Panc1 (cell line): ENCODE measurements around the gene CRKL. TPM values are rescaled to one million over a fixed set of nuclear protein-coding genes. Genes with fewer than 3 reads are reported as not detected.

Source experiments
- ATAC-seq: fragments of 200-7000 bp; cut with Tn5 transposase; 2 replicates; pipeline ENCODE4 v1.9.1; 2020; ENCODE audit warnings: mild to moderate bottlenecking, moderate library complexity
- BruUV-seq: library from RNA; stranded (reverse); fragments of 400-500 nt; replicated peaks from 2 replicates; lab custom pipeline; 2021; lab: Mats Ljungman, UMichigan
- CTCF ChIA-PET: fragments of 300-600 bp; sonication (Branson Sonifier 250); formaldehyde crosslinking; loops from one replicate; lab custom pipeline; 2022; ENCODE audit warnings: antibody characterized with exemption; lab: Charles Lee
- POLR2A ChIA-PET: fragments of 300-600 bp; sonication (Branson Sonifier 250); formaldehyde crosslinking; loops from one replicate; lab custom pipeline; 2022; ENCODE audit warnings: antibody characterized with exemption; lab: Charles Lee
- DNase-seq: peaks from one replicate; pipeline ENCODE4 v3.0.0-alpha.2; 2010; ENCODE audit warnings: low read depth, low spot score
- H3K27ac ChIP-seq: 2 replicates; pipeline ENCODE4 v1.5.1; 2011; ENCODE audit warnings: mild to moderate bottlenecking, low read length, inconsistent platforms
- H3K27me3 ChIP-seq: fragments of 200-500 bp; sonication (Bioruptor generic); 2 replicates; pipeline ENCODE4 v1.6.0; 2014; ENCODE audit warnings: low read length, inconsistent platforms; ENCODE audit not compliant: control insufficient read depth, insufficient read depth
- H3K36me3 ChIP-seq: fragments of 200-500 bp; sonication (Bioruptor generic); 2 replicates; pipeline ENCODE4 v1.5.1; 2014; ENCODE audit warnings: inconsistent platforms, mild to moderate bottlenecking, low read length, moderate library complexity; ENCODE audit not compliant: control insufficient read depth, insufficient read depth
- H3K4me1 ChIP-seq: 2 replicates; pipeline ENCODE4 v1.5.1; 2011; ENCODE audit warnings: inconsistent platforms, mild to moderate bottlenecking, low read length, moderate library complexity; ENCODE audit not compliant: control insufficient read depth, insufficient read depth
- H3K4me3 ChIP-seq, 2 experiments: 2 replicates each; pipeline ENCODE4 v1.5.1; 2011 to 2012; ENCODE audit warnings: low read depth in 2 of 2, low read length in 2 of 2, mild to moderate bottlenecking in 2 of 2, inconsistent platforms in 1 of 2, moderate library complexity in 1 of 2
- H3K9me3 ChIP-seq: fragments of 200-500 bp; sonication (Bioruptor generic); 2 replicates; pipeline ENCODE4 v1.5.1; 2014; ENCODE audit warnings: low read depth, mild to moderate bottlenecking, inconsistent platforms, low read length, moderate library complexity; ENCODE audit not compliant: control insufficient read depth, insufficient read depth
- CTCF ChIP-seq: fragments of 450-650 bp; IDR thresholded peaks from 2 replicates; pipeline ENCODE4 v1.5.1; 2017; ENCODE audit warnings: mild to moderate bottlenecking
- POLR2AphosphoS5 ChIP-seq: IDR thresholded peaks from 2 replicates; pipeline ENCODE4 v1.6.1; 2012; ENCODE audit warnings: mild to moderate bottlenecking, low read depth, low read length, moderate library complexity
- REST ChIP-seq, 2 experiments: IDR thresholded peaks; 2 replicates each; pipeline ENCODE4 v1.6.1; 2011 to 2012; ENCODE audit warnings: low read depth in 2 of 2, control low read depth in 1 of 2, low read length in 1 of 2, mild to moderate bottlenecking in 1 of 2, moderate library complexity in 1 of 2; ENCODE audit not compliant: insufficient read depth in 1 of 2
- SIN3A ChIP-seq: IDR thresholded peaks from 2 replicates; pipeline ENCODE4 v1.6.1; 2012; ENCODE audit warnings: low read depth, mild to moderate bottlenecking, low read length, moderate library complexity, borderline replicate concordance; ENCODE audit not compliant: insufficient read depth
- in situ Hi-C: cut with HindIII; loops from 2 replicates; pipeline ENCODE4 v1.10.0; 2016; ENCODE audit warnings: low sequenced_read_pairs, low pct_unique_long_range_greater_than_20kb
- intact Hi-C: fragments of 100-400 bp; cut with micrococcal nuclease; formaldehyde crosslinking; loops from one replicate; pipeline ENCODE4 v1.10.0; 2022; ENCODE audit not compliant: unreplicated experiment
- total RNA-seq: library from RNA; stranded (reverse); gene quantifications from one replicate; pipeline ENCODE4 v1.2.1, GENCODE V29; 2021; ENCODE audit not compliant: unreplicated experiment

The CRKL gene
- total RNA-seq, 1 experiment from 2014 or later, result 59.4 TPM

- TF ChIP-seq POLR2AphosphoS5 (no peak; the same call in 1 of the 2 replicates), CTCF (peak; percentile 60)
- ChIA-PET CTCF (interaction anchor here (0.6 kb wide), 1 partner anchor 71 kb away, joined by 3 read pairs; no protein-coding TSS in a partner anchor), POLR2A (interaction anchor here (0.6 kb wide), 1 partner anchor 199 kb away, joined by 5 read pairs; no protein-coding TSS in a partner anchor)
- Histone ChIP-seq H3K27ac (peak overlapping the region; percentile 90), H3K9me3 (no peaks in the 10 kb centered on the region), H3K36me3 (no peaks in the 10 kb centered on the region; the same call in none of the 2 replicates), H3K4me1 (peaks cover 34% of the 10 kb centered on the region), H3K4me3 (peak overlapping the region; percentile 67 to 85), H3K27me3 (no peaks in the 10 kb centered on the region)
- DNase-seq, result no peak
- in situ Hi-C loops, result no loop called here
- TSS peak; percentile 43 for BruUV-seq
- intact Hi-C loops, result no loop called here
- peak; percentile 46 for ATAC-seq
Observed at GRCh38 chr22:20956258-20957101, 39.3 kb downstream of the CRKL start.

- intact Hi-C loops (no loop called here), in situ Hi-C loops (no loop called here)
- H3K27ac ChIP-seq, result peak overlapping the region; percentile 90
- H3K36me3 ChIP-seq, result no peaks in the 10 kb centered on the region; the same call in none of the 2 replicates
- no peak for DNase-seq
- peak overlapping the region; percentile 67 to 85 for H3K4me3 ChIP-seq
- no peaks in the 10 kb centered on the region for H3K9me3 ChIP-seq
- TF ChIP-seq SIN3A, result peak; percentile 37; the same call in 1 of the 2 replicates
- no peak for TF ChIP-seq REST (IDR thresholded peaks at IDR 0.05; ENCODE audit: insufficient read depth in 1 of 2, low read depth in 2 of 2, low read length in 1 of 2)
- ChIA-PET POLR2A (interaction anchor here (0.6 to 1.2 kb wide), 3 partner anchors 40 to 200 kb away, joined by 4 to 5 read pairs (median 4); partner anchors contain the start of gene CRKL), CTCF (interaction anchor here (0.7 to 1.0 kb wide), 2 partner anchors 40 to 71 kb away, joined by 6 to 15 read pairs; no protein-coding TSS in a partner anchor)
- H3K4me1 ChIP-seq, result peaks cover 27% of the 10 kb centered on the region
- no peaks in the 10 kb centered on the region for H3K27me3 ChIP-seq
- peak; percentile 56 for ATAC-seq
- BruUV-seq, result no TSS peak
Observed at GRCh38 chr22:20957102-20957682, 40.0 kb downstream of the CRKL start.
